ENCODE measurements around the gene TMCC3. TPM values are rescaled to one million over a fixed set of nuclear protein-coding genes. Genes with fewer than 3 reads are reported as not detected.

The TMCC3 gene
- total RNA-seq, 1 donor from 2014 or later: 0.65 TPM

GRCh38 chr12:94634717-94635116 is 15.6 kb downstream of the TMCC3 start:
- DNase-seq (ENCODE audit: low spot score): no peak
- H3K9me3 Mint-ChIP-seq (ENCODE audit: low read depth): no peaks in the 10 kb centered on the region
- H3K4me1 Mint-ChIP-seq (ENCODE audit: low read depth): peaks cover 4% of the 10 kb centered on the region
- TF ChIP-seq CTCF (IDR thresholded peaks at IDR 0.05): no peak
- H3K4me3 Mint-ChIP-seq (ENCODE audit: unreplicated experiment): no peak overlapping the region
- peaks cover 2% of the 10 kb centered on the region for H3K27me3 Mint-ChIP-seq (ENCODE audit: low read depth)
- H3K36me3 Mint-ChIP-seq (ENCODE audit: low read depth): no peaks in the 10 kb centered on the region
- H3K27ac Mint-ChIP-seq (ENCODE audit: unreplicated experiment): no peak overlapping the region

- TF ChIP-seq CTCF (IDR thresholded peaks at IDR 0.05): no peak
- Mint-ChIP-seq H3K36me3 (ENCODE audit: low read depth) (no peaks in the 10 kb centered on the region), H3K27me3 (ENCODE audit: low read depth) (peaks cover 2% of the 10 kb centered on the region), H3K4me3 (ENCODE audit: unreplicated experiment) (no peak overlapping the region), H3K9me3 (ENCODE audit: low read depth) (no peaks in the 10 kb centered on the region), H3K27ac (ENCODE audit: unreplicated experiment) (no peak overlapping the region), H3K4me1 (ENCODE audit: low read depth) (peaks cover 4% of the 10 kb centered on the region)
- no peak for DNase-seq (ENCODE audit: low spot score)
Observed at GRCh38 chr12:94633401-94633800, 17.0 kb downstream of the TMCC3 start.

GRCh38 chr12:94631058-94631457 is 19.3 kb downstream of the TMCC3 start:
- Mint-ChIP-seq H3K27me3 (ENCODE audit: low read depth) (peaks cover 2% of the 10 kb centered on the region), H3K27ac (ENCODE audit: unreplicated experiment) (no peak overlapping the region), H3K4me1 (ENCODE audit: low read depth) (peaks cover 4% of the 10 kb centered on the region), H3K4me3 (ENCODE audit: unreplicated experiment) (no peak overlapping the region), H3K9me3 (ENCODE audit: low read depth) (no peaks in the 10 kb centered on the region), H3K36me3 (ENCODE audit: low read depth) (no peaks in the 10 kb centered on the region)
- no peak for DNase-seq (ENCODE audit: low spot score)
- TF ChIP-seq CTCF (IDR thresholded peaks at IDR 0.05): no peak

- H3K9me3 Mint-ChIP-seq (ENCODE audit: low read depth): no peaks in the 10 kb centered on the region
- no peaks in the 10 kb centered on the region for H3K4me1 Mint-ChIP-seq (ENCODE audit: low read depth)
- no peak overlapping the region for H3K27ac Mint-ChIP-seq (ENCODE audit: unreplicated experiment)
- no peaks in the 10 kb centered on the region for H3K36me3 Mint-ChIP-seq (ENCODE audit: low read depth)
- H3K4me3 Mint-ChIP-seq (ENCODE audit: unreplicated experiment): no peak overlapping the region
- no peak for TF ChIP-seq CTCF (IDR thresholded peaks at IDR 0.05)
- no peak for DNase-seq (ENCODE audit: low spot score)
- no peaks in the 10 kb centered on the region for H3K27me3 Mint-ChIP-seq (ENCODE audit: low read depth)
Observed at GRCh38 chr12:94628819-94629472, 21.4 kb downstream of the TMCC3 start.

GRCh38 chr12:94628369-94628768 is 22.0 kb downstream of the TMCC3 start:
- Mint-ChIP-seq H3K9me3 (ENCODE audit: low read depth) (no peaks in the 10 kb centered on the region), H3K4me3 (ENCODE audit: unreplicated experiment) (no peak overlapping the region), H3K4me1 (ENCODE audit: low read depth) (no peaks in the 10 kb centered on the region), H3K36me3 (ENCODE audit: low read depth) (no peaks in the 10 kb centered on the region), H3K27ac (ENCODE audit: unreplicated experiment) (no peak overlapping the region), H3K27me3 (ENCODE audit: low read depth) (no peaks in the 10 kb centered on the region)
- no peak for TF ChIP-seq CTCF (IDR thresholded peaks at IDR 0.05)
- no peak for DNase-seq (ENCODE audit: low spot score)
